HUES6 (cell line): Measurements from ENCODE around the gene CIAO3.
"Not testable (repeated sequence)": the region's sequence is repeated elsewhere in the genome, so short reads cannot be mapped to it uniquely, and the experiment has no call there.

Source experiments
- H3K27ac ChIP-seq: 2 replicates; pipeline ENCODE4 v1.7.0; 2013; ENCODE audit warnings: low read depth, mild to moderate bottlenecking, low read length, inconsistent platforms
- H3K27me3 ChIP-seq: 2 replicates; pipeline ENCODE4 v1.6.1; 2013; ENCODE audit warnings: low read length; ENCODE audit not compliant: control insufficient read depth, insufficient read depth
- H3K36me3 ChIP-seq: 2 replicates; pipeline ENCODE4 v1.6.1; 2013; ENCODE audit warnings: low read length; ENCODE audit not compliant: control insufficient read depth, insufficient read depth
- H3K4me1 ChIP-seq: 2 replicates; pipeline ENCODE4 v1.6.1; 2013; ENCODE audit warnings: low read length; ENCODE audit not compliant: control insufficient read depth, insufficient read depth
- H3K4me3 ChIP-seq: 2 replicates; pipeline ENCODE4 v1.5.1; 2013; ENCODE audit warnings: low read depth, low read length
- H3K9ac ChIP-seq: one replicate; pipeline ENCODE4 v1.6.1; 2013; ENCODE audit warnings: mild to moderate bottlenecking, low read length
- H3K9me3 ChIP-seq: 2 replicates; pipeline ENCODE4 v1.6.1; 2013; ENCODE audit warnings: low read depth, low read length; ENCODE audit not compliant: control insufficient read depth, insufficient read depth

The CIAO3 gene

GRCh38 chr16:718922-719321 is 21.9 kb downstream of the CIAO3 start:
- Histone ChIP-seq H3K4me1 (peaks cover 30% of the 10 kb centered on the region), H3K9me3 (no peaks in the 10 kb centered on the region), H3K27ac (no peak overlapping the region), H3K27me3 (peaks cover 20% of the 10 kb centered on the region), H3K9ac (no peak overlapping the region), H3K36me3 (peaks cover 6% of the 10 kb centered on the region), H3K4me3 (no peak overlapping the region)

DNA sequence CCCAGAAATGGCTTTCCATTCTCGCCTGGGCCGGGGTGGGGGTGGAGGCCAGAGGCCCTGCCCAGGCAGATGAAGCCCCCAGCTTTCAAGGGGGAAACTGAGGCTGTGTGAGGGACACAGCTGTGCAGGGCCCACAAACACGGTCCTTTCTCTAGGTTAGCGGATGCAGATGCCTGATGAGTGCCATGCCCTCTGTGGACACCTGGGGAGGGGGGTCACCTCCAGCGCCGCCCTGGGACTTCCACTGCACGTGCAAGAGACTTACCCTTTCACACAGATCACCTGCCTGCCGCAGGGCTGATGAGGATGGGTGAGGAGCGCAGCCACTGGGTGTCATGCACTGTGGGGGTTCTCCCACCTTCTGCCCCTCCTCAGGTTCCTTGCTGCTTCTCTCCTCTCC is 22.4 kb downstream of the CIAO3 start:
- no peak overlapping the region for H3K9ac ChIP-seq

DNA sequence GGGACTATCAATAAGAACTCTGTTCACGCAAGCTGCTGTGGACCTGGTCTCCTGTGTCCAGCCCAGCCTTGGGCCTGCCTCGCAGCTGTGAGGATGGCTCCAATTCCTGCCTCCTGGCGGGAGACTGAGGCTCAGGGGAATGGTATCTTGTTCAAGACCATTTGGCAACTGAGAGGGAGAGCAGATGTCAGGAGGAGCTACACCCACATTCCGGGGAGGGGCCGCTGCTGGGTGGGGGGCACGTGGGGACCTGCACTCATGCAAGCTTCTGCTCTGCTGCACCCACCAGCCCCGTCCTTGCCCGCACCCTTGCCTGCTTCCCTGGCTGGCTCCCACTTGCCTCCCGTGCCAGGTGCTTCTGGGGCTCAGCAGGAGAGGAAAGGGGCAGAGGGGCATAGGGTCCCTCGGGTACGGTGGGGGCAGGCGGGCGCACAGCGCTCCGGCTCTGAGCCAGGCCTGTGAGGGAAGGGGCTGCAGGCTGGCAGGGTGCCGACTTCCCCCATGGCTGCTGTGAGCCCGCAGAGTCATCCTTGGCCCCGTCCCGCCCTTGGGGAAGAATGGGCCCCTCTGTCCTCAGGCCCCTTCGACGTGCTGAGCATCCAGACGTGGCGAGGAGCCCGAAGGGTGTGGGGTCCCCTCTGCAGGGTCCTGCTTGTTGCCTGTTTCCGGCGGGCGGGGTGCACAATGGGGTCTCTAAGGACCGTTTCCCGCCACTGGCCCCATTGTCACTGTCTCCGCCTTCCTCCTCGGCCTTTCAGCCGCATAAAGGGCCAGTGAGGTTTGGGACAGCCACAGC is 23.1 kb downstream of the CIAO3 start:
- H3K4me3 ChIP-seq: no peak overlapping the region
- H3K9me3 ChIP-seq: no peaks in the 10 kb centered on the region
- H3K9ac ChIP-seq: no peak overlapping the region
- H3K4me1 ChIP-seq: peaks cover 30% of the 10 kb centered on the region
- H3K27ac ChIP-seq: no peak overlapping the region
- H3K27me3 ChIP-seq: peaks cover 22% of the 10 kb centered on the region
- H3K36me3 ChIP-seq: peaks cover 2% of the 10 kb centered on the region

More for the DNA sequence above, 22.4 kb downstream of the CIAO3 start:
- no peak overlapping the region for H3K4me3 ChIP-seq
- H3K9me3 ChIP-seq: no peaks in the 10 kb centered on the region
- H3K27me3 ChIP-seq: peaks cover 22% of the 10 kb centered on the region
- H3K4me1 ChIP-seq: peaks cover 30% of the 10 kb centered on the region
- peaks cover 6% of the 10 kb centered on the region for H3K36me3 ChIP-seq
- H3K27ac ChIP-seq: no peak overlapping the region

DNA sequence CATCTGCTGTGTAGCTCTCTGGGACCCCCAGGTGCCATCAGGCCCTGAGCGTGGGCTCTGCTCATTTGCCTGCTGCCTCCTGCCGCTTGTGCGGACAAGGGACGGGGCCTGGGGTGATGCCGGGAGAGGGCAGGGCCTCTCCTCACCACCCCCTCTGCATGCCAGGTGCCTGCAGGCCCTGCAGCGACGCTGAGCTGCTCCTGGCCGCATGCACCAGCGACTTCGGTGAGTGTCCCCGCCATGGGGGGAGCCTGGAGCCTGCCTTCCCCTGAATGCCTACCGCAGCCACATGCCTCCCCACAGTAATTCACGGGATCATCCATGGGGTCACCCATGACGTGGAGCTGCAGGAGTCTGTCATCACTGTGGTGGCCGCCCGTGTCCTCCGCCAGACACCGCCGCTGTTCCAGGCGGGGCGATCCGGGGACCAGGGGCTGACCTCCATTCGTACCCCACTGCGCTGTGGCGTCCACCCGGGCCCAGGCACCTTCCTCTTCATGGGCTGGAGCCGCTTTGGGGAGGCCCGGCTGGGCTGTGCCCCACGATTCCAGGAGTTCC is 23.9 kb downstream of the CIAO3 start:
- no peaks in the 10 kb centered on the region for H3K9me3 ChIP-seq
- no peak overlapping the region for H3K27ac ChIP-seq
- H3K27me3 ChIP-seq: peaks cover 22% of the 10 kb centered on the region
- H3K4me3 ChIP-seq: 0 out of 2 replicates have a peak overlapping the region, but pooled peaks have one; percentile 68
- peaks cover 30% of the 10 kb centered on the region for H3K4me1 ChIP-seq
- H3K9ac ChIP-seq: no peak overlapping the region
- H3K36me3 ChIP-seq: no peaks in the 10 kb centered on the region

DNA sequence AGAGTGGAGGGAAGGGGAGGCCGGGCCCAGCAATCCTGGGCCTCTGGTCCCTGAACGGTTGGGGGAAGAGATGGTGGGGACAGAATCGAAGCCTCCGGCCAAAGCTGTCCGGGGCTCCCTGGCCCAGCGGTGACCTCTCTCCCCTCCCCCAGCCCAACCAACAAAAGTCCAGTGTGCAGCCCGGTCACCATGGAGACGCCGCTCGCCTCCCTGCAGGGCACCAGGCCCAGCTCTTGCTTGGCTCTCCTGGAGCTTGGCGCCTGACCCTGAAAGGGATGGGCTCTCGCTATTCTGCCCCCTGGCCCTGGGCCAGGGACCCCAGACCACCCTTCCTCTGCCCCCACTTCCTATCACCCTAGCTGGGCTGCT is 24.6 kb downstream of the CIAO3 start:
- peak overlapping the region; percentile 68 for H3K4me3 ChIP-seq
- H3K36me3 ChIP-seq: no peaks in the 10 kb centered on the region
- no peak overlapping the region for H3K27ac ChIP-seq
- H3K9ac ChIP-seq: peak overlapping the region; percentile 41
- no peaks in the 10 kb centered on the region for H3K9me3 ChIP-seq
- peaks cover 22% of the 10 kb centered on the region for H3K27me3 ChIP-seq
- peaks cover 30% of the 10 kb centered on the region for H3K4me1 ChIP-seq

- H3K9me3 ChIP-seq: no peaks in the 10 kb centered on the region
- peak overlapping the region; percentile 68 for H3K4me3 ChIP-seq
- H3K27ac ChIP-seq: no peak overlapping the region
- no peaks in the 10 kb centered on the region for H3K36me3 ChIP-seq
- H3K27me3 ChIP-seq: peaks cover 27% of the 10 kb centered on the region
- H3K4me1 ChIP-seq: peaks cover 30% of the 10 kb centered on the region
- H3K9ac ChIP-seq: peak overlapping the region; percentile 41
Measured at GRCh38 chr16:715477-716199, 25.2 kb downstream of the CIAO3 start.

DNA sequence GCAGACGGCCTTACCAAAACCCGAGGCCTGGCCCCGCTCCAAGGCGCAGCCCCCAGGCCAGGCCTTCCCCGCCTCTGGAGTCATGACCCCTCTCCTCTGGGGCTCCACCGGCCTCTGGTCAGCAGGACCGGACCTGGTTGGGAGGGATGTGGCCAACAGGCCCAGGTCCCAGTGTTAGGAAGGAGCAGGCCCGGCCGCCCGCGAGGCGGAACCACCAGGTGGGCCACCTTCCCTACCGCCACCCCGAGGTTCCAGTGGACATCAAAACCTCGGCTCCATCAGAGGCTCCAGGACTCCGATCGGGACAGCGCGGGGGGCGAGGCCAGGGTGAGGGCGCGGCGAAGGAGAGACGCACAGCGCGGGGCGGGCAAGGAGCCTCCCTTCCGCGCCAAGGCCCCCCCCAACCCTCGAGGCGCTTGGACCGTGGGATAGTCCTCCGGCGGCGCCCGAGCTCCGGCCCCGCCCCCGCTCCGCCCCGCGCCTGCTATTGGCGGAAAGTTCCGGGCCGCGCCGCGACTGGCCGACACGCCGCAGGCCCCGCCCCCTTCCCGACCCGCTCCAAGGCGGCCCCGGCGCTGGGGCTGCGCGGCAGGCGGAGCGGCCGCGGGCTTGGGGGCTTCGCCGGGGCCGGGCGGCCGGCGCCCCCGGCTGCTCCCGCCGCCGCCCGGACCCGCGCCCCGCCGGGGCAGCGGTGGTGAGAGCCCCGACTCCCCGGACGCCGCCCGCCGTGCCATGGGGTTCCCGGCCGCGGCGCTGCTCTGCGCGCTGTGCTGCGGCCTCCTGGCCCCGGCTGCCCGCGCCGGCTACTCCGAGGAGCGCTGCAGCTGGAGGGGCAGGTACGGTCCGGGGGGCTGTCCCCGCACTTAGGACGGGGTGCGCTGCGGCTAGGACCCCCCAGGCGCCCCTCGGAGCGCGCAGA is 26.0 kb downstream of the CIAO3 start, which contains the start of gene METRN:
Gene METRN, plus strand, starts transcription at position 561 of the 919 bp plus-strand sequence. Its CDS starts 172 bp downstream, at position 733.
- peak within 1 kb of the TSS; percentile 68 for H3K4me3 ChIP-seq
- H3K9me3 ChIP-seq: no peaks in the 10 kb centered on the region
- no peak within 1 kb of the TSS for H3K27ac ChIP-seq
- H3K4me1 ChIP-seq: peaks cover 30% of the 10 kb centered on the region
- H3K27me3 ChIP-seq: peaks cover 35% of the 10 kb centered on the region
- H3K9ac ChIP-seq: peak within 1 kb of the TSS; percentile 41
- H3K36me3 ChIP-seq: no peaks in the 10 kb centered on the region

DNA sequence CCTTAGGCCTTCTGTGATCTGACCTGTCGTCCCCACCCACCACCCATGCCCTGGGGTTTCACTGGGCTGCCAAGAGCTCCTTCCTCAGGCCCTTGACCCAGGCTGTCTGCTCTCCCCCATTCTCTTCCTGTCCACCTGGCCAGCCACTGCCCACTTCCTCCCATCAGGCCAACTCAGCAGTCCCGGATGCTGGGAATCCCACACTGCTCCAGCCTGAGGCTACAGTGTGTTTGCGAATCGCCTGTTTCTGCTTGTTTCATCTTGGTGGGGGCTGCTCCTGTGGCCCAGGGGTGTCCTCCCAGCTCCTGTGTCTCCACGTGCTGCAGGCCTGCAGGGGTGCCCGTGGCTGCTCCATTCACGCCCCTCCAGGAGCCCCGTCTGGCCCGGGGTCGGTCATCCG is 26.7 kb downstream of the CIAO3 start:
- Histone ChIP-seq H3K27ac (no peak overlapping the region), H3K4me1 (peaks cover 24% of the 10 kb centered on the region), H3K9me3 (no peaks in the 10 kb centered on the region), H3K36me3 (no peaks in the 10 kb centered on the region), H3K27me3 (peaks cover 40% of the 10 kb centered on the region), H3K4me3 (no peak overlapping the region), H3K9ac (no peak overlapping the region)

- Histone ChIP-seq H3K4me1 (peaks cover 24% of the 10 kb centered on the region), H3K27me3 (peaks cover 52% of the 10 kb centered on the region)
- not testable (repeated sequence) for H3K9me3 ChIP-seq, H3K9ac ChIP-seq, H3K4me3 ChIP-seq, H3K27ac ChIP-seq, H3K36me3 ChIP-seq
Measured at GRCh38 chr16:712740-713250, 28.0 kb downstream of the CIAO3 start.

DNA sequence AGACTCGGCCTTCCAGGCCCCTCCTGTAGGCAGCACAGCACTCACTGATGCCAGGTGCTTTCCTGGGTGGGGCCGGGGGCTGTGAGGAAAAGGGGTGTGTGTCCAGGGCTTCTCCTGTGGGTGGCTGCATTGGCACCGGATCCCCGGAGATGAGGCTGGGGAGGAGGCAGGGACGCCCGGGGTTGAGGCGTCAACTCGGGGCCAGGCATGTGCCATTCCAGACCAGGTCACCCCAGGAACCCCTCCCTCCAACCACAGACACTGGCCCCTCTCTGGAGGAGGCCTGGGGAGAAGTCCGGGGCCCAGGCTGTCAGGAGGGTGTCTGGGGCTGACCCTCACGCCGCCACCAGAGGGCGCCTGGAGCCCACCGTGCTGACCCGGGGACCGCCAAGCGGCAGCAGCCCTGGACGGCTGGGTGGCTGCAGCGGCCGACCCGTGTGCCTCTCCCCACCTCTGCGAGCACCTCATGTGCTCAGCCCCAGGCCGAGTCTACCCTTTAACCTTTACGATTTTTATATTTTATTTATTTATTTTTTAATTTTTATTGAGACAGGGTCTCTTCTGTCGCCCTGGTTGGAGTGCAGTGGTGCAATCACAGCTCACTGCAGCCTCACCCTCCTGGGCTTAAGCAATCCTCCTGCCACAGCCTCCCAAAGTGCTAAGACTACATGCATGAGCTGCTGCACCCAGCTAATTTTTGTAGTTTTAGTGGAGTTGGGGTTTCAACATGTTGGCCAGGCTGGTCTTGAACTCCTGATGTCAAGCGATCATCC is 29.1 kb downstream of the CIAO3 start:
- Histone ChIP-seq H3K36me3 (no peaks in the 10 kb centered on the region), H3K27me3 (peaks cover 60% of the 10 kb centered on the region), H3K27ac (no peak overlapping the region), H3K9me3 (no peaks in the 10 kb centered on the region), H3K9ac (no peak overlapping the region), H3K4me1 (peaks cover 23% of the 10 kb centered on the region), H3K4me3 (no peak overlapping the region)
